Measurements from ENCODE around the gene TMEM139. TPM values are rescaled to one million over a fixed set of nuclear protein-coding genes. Genes with fewer than 3 reads are reported as not detected.

Gene TMEM139
- total RNA-seq, 1 donor = not detected

DNA sequence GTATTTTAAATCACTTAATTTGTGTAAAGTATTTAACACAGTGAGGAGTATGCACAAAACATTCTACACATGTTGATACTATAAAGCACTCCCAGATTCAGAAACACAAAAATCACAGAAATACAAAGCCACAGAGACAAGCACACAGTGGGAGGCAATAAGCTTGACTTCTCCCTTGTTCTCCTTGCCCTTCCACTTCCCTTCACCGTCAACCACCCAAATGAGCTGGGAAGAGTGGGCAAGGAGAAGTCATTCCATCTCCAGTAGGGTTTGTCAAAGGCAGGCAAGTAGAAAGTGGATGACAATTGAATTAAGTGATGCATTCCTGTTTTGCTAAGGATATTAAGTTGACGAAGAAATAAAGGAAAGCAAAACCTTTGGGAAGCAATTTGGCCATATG, 4.2 kb upstream of the TMEM139 start:
- no peak overlapping the region for H3K4me3 ChIP-seq (ENCODE audit: low read depth, low read length)
- DNase-seq (ENCODE audit: low read depth) = no peak
- TF ChIP-seq, protein P1, sequence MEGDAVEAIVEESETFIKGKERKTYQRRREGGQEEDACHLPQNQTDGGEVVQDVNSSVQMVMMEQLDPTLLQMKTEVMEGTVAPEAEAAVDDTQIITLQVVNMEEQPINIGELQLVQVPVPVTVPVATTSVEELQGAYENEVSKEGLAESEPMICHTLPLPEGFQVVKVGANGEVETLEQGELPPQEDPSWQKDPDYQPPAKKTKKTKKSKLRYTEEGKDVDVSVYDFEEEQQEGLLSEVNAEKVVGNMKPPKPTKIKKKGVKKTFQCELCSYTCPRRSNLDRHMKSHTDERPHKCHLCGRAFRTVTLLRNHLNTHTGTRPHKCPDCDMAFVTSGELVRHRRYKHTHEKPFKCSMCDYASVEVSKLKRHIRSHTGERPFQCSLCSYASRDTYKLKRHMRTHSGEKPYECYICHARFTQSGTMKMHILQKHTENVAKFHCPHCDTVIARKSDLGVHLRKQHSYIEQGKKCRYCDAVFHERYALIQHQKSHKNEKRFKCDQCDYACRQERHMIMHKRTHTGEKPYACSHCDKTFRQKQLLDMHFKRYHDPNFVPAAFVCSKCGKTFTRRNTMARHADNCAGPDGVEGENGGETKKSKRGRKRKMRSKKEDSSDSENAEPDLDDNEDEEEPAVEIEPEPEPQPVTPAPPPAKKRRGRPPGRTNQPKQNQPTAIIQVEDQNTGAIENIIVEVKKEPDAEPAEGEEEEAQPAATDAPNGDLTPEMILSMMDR (IDR thresholded peaks at IDR 0.05; ENCODE audit: insufficient read depth, low read length) = no peak

- no peak overlapping the region for H3K4me3 ChIP-seq (ENCODE audit: low read depth, low read length)
- TF ChIP-seq, protein P1 (IDR thresholded peaks at IDR 0.05; ENCODE audit: insufficient read depth, low read length) = no peak
- DNase-seq (ENCODE audit: low read depth) = no peak
These were observed 3.2 kb upstream of the TMEM139 start for GRCh38 chr7:143281529-143281928.

DNA sequence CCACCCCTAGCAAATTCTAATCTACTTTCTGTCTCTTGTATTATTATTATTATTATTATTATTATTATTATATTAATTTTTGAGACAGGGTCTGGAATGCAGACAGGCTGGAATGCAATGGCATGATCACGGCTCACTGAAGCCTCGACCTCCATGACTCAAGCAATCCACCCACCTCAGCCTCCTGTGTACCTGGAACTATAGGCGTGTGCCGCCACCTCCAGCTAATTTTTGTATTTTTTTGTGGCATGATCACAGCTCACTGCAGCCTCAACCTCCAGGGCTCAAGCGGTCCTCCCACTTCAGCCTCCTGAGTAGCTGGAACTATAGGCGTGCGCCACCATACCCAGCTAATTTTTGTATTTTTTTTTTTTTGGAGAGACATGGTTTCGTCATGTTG, 2.6 kb upstream of the TMEM139 start:
- TF ChIP-seq, protein P1 (IDR thresholded peaks at IDR 0.05; ENCODE audit: insufficient read depth, low read length) = no peak
- DNase-seq (ENCODE audit: low read depth) = no peak
- H3K4me3 ChIP-seq (ENCODE audit: low read depth, low read length) = no peak overlapping the region

DNA sequence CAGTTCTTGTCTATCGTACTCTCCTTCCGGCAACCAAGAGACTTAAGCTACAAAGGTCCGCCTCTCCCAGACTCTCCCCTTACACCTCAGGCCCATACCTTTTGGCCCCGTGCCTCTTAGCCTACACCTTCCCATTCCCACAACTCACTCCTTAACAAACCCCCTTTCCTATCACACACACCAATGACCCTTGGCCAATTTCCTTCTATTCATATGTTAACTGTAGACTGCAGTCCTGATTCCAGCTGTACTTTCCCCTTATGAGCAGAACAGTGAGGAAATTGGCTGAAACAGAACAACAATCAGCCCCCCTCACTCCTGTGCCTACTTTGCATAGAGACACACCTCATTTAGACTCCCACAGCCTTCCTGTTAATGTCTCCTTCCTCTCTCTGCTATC, 1.4 kb upstream of the TMEM139 start:
- no peak overlapping the region for H3K4me3 ChIP-seq (ENCODE audit: low read depth, low read length)
- DNase-seq (ENCODE audit: low read depth) = no peak
- TF ChIP-seq, protein P1 (IDR thresholded peaks at IDR 0.05; ENCODE audit: insufficient read depth, low read length) = no peak

GRCh38 chr7:143285470-143285778, 666 bp downstream of the TMEM139 start:
- DNase-seq (ENCODE audit: low read depth) = no peak
- TF ChIP-seq, protein P1 (IDR thresholded peaks at IDR 0.05; ENCODE audit: insufficient read depth, low read length) = no peak
- H3K4me3 ChIP-seq (ENCODE audit: low read depth, low read length) = no peak overlapping the region

DNA sequence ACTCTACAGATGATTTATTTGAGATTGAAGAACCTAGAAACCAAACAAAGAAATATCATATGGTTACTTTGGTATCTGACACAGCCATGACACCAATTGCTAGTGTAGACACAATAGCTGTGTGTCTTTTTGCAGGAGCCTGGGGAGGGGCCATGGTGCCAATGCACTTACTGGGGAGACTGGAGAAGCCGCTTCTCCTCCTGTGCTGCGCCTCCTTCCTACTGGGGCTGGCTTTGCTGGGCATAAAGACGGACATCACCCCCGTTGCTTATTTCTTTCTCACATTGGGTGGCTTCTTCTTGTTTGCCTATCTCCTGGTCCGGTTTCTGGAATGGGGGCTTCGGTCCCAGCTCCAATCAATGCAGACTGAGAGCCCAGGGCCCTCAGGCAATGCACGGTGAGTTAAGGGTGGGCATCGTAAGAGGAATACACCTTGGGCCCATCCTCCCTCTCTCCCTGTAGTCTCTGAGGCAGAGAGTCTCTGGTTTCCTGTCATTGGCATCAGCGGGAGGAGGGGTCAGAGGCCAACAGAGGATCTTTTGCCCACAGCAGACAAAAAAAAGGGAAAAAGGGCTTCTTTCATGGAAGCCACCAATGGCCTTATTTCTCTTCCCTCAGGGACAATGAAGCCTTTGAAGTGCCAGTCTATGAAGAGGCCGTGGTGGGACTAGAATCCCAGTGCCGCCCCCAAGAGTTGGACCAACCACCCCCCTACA, 1.2 kb downstream of the TMEM139 start:
- H3K4me3 ChIP-seq (ENCODE audit: low read depth, low read length) = no peak overlapping the region
- DNase-seq (ENCODE audit: low read depth) = no peak
- TF ChIP-seq, protein P1 (IDR thresholded peaks at IDR 0.05; ENCODE audit: insufficient read depth, low read length) = no peak

DNA sequence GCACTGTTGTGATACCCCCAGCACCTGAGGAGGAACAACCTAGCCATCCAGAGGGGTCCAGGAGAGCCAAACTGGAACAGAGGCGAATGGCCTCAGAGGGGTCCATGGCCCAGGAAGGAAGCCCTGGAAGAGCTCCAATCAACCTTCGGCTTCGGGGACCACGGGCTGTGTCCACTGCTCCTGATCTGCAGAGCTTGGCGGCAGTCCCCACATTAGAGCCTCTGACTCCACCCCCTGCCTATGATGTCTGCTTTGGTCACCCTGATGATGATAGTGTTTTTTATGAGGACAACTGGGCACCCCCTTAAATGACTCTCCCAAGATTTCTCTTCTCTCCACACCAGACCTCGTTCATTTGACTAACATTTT, 1.7 kb downstream of the TMEM139 start:
- no peak overlapping the region for H3K4me3 ChIP-seq (ENCODE audit: low read depth, low read length)
- TF ChIP-seq, protein P1 (IDR thresholded peaks at IDR 0.05; ENCODE audit: insufficient read depth, low read length) = no peak
- DNase-seq (ENCODE audit: low read depth) = no peak

Data from fibroblast of the aortic adventitia (primary cell).